Stimulated activated CD8-positive, alpha-beta memory T cell treated with anti-CD3 and anti-CD28 coated beads, Interleukin-2, amount 100 ng/mL, for 1 hour (primary cell): ENCODE data around the gene KCNQ1.

Source experiments
- DNase-seq, 2 donors: peaks; one replicate each; pipeline ENCODE4 v3.0.0-alpha.2; 2020; ENCODE audit warnings: low read depth in 2 of 2

Gene KCNQ1

DNA sequence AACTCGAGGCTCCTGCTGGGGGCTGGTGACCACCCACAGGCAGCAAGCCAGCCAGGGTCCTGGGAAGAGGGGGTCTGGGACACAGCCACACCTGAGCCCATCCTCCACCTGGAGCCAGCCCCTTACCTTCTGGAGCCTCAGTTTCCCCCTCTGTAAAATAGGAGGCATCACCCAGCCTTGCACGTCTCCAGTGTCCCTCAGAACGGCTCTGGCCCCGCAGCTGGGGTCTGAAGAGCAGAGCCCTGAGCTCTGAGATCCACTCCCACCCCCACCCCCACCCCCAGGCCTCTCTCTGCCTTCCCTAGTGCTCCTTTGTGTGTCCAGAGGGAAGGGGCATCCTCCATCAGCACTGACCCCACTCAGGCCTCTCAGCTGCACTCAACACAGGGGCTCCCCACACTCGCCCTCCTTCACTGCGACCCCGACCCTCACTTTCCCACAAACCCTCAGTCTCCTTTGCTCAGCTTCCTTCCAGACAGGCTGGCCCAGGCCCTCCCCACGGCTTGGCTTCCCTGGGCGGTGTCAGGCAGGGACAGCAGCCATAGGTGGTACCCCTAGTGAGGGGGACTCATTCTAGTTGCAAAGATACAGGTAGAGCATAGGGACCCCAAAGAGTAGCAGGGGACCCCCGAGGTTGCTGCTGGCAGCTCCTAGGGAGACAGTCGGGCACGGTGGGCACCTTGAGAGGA, 288.3 kb downstream of the KCNQ1 start:
- no peak for DNase-seq

DNA sequence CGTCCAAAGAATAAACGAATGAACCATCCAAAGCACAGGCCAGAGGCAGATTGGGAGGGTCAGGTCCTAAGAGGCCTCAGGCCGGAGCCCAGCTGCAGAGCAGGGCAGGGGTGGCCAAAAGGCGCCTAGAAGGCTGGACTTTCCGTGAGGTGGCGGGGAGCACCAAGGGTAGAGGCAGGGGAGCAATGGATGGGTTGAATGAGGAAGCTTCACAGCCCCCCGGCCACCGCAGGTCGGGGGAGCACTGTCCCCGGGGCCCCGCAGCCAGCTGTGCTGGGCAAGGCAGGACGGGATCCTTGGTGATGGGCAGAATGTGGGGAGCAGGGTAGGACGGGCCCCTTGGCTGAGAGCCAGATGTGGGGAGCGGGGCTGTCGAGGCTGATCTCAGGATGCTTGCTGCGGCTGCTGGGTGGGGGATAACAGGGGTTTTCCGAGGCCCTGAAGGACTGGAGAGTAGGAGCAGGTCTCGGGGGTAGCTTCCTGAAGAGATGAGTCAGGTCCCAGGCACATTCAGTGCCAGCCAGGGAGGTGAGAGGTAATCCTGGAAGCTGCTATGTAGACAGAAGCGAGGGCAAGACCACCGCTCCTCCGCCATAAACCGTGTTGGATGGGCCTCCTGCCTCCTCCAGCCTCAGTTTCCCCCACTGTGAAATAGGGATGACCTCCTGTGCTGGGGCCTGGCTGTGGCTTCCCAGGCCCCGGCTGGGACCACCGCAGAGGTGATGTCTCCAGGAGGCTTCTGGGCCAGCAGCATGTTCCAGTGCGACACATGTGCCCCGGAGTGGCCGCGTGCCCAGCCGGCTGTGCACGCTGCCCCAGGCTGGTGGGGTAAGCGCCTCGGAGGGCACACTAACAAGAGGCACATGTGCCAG, 289.6 kb downstream of the KCNQ1 start:
- DNase-seq: no peak

DNA sequence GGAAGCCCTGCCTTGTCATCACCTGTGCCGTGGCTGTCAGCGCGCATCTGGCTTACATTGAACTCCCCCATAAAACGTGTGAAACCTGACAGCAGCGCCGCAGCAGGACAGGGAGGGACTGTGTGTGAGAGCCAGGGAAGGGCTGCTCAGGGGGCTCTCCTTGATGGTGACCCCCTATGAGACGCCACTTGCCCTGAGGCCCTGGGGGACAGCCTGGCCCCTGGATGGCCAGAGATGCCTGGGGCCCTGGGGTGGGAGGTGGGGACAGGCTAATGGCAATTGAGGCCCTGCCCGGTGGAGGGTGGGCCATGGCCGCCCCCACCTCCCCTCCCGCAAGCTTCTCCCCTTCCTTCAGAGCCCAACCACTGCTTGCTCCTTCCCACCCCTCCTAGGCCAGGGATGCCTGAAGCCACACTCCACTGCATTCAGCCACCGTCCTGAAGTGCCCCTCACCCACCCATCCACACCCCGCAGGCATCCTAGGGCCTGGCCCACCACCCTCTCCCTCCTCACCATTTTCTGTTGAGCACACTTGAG, 290.3 kb downstream of the KCNQ1 start:
- no peak for DNase-seq

DNA sequence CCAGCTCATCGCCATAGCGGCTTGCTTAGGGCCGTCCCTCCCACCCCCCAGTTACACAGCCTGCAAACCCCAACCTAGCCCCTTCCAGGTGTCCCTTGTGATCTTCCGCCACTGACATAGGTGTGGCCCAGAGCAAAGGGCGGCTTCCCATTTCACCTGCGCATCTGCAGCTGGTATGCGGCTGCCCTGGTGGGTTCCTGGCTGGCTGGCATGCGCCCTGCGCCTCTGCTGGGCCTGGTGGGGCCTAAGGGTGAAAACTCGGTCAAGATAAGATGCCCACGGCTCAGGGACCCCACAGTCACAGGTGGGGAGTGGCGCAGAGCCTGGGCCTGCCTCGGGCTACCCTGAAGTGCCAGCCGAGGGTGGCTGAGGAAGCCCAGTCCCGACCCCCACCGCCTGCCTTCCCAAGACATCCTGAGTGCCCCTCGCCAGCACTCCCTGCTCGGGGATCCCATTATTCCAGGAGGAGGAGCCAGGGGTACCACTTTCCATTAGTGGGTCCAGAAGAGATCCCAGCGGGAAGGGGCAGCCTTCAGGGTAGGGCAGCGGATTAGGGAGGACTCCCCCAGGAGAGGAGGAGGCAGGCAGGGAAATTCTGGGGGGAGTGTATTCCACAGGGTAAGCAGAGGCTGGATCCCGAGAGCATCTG, 291.9 kb downstream of the KCNQ1 start:
- no peak for DNase-seq

DNA sequence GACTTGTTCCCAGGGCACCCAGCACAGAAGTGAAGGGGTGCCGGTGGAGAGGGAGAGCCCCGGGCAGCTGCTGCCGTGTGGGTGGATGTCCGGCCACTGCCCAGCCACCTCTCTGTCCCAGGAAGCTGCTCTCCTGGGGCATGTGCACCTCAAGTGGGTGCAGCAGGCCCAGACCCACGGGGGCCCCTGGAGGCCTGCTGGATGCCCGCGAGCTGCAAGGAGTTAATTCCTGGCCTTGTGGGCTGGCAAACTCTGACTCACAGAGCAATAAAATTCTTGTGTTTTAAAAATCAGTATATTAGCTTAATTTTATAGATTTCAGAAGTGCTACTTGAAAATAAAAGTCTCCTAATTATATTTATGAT, 292.4 kb downstream of the KCNQ1 start:
- no peak for DNase-seq

DNA sequence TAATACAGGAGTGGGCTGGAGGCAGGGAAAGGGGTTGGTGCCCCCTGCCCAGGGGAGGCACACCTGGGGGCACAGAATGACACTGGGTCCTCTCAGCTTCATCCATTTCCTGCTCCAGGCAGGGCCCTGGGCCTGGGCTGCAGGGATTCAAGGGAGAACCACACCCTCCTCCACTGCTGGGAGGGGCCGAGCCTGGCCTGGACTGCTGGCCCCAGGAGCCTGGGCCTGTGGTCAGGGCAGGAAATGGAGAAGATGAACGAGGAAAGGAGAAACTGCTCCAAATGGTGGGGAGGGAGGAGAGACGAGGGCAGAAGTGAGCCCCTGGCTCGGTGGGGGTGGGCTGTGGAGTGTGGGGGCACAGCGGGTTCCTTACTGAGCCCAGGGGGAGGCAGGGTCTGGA, 293.1 kb downstream of the KCNQ1 start:
- DNase-seq: no peak

DNA sequence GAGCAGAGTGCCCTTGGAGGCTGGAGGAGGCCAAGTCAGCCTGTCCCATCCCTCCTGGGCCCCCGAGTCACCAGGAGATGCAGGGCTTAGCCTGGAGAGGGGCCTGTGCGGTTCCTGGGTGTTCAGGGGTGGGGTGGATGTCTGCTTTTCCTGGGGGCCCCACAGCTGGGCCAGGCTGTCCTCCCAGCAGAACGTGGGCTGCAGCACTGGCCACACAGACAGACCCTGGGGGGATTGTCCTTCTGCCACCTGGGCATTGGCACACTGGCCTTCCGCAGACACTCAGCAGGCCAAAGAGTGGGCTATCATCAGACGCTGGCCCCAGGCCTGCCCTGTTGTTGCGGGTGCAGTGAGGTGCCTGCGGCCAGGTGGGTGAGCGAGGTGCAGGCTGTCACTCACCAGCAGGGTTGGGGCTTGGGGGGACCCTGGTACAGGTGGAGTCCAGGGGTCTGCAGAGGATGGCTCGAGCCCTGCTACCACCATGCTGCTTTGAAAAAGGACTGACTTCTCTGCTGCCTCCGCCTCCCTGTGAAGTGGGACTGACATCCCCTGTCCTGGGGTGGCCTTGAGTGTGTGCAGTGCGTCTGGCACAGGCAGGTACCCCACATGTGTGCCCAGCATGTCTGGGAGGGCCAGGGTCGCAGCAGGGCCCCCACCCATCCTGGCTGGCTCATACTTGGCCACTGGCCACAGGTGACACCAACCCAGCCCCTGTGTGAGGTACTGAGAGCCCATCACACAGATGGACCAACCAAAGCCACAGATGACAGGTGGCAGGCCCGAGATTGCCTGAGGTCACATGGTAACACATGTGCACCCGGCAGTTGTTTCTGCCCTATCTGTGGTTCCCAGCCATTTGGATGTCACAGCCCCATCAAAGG, 294.0 kb downstream of the KCNQ1 start:
- DNase-seq: no peak

DNA sequence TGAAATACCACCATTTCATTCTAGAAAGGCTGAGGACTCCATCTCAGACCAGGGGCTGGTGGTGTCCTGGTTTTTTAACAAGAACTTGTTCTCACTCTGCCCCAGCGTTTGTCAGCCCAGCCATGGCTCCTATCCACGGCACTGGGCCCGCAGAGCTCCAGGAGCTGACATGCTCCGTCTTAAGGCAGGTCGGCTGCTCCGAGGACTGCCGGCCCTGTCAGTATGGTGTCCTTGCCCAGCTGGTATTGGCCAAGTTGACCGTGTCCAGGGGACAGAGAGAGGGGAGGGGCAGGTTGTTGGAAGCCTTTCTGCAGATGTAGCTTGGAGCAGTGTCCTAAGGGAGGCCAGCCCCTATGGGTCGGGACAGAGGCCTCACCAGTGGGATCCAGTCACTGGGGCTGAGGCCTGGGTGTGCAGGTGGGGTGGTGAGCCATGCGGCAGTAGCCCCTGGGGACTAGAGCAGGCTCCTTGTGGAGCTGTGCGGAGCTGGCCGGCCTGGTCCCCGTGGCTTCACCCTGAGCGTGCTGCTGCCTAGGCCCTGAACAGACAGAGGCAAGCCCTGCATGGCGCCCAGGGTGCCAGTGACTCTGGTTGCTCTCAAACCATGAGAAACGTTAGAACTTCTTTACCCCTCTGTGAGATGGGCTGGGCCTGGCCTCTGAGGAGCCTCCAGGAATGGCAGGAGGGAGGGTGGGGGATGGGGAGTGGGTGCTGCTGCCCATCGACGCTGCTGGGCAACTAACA, 294.9 kb downstream of the KCNQ1 start:
- DNase-seq: no peak

DNA sequence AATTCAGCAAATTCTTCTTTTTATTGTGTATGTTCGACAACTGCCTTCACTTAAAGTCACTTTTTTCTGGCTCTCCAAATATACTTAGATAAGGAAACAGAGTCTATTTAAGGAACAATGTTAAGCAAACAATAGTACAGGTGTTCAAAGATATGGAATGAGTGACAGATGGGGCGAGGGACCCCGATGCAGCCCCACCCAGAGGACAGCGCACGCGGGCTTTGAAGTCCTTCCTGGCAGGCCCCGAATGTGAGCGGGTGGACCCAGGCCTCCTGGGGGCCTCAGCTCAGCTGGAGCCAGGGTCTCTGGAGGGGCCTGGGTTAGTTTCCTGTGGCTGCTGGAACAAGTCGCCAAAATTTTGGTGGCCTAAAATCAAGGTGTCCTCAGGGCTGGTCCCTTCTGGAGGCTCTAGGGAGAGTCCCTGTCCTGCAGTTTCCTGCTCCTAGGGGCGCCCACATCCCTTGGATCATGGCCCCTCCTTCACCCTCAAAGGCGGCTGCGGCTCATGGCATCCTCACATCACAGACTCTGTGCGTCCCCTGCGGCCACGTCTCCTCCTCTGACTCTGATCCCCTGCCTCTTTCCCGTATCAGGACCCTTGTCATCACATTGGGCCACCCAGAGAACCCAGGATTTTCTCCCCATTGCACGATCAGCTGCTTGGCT, 295.6 kb downstream of the KCNQ1 start:
- DNase-seq: no peak

DNA sequence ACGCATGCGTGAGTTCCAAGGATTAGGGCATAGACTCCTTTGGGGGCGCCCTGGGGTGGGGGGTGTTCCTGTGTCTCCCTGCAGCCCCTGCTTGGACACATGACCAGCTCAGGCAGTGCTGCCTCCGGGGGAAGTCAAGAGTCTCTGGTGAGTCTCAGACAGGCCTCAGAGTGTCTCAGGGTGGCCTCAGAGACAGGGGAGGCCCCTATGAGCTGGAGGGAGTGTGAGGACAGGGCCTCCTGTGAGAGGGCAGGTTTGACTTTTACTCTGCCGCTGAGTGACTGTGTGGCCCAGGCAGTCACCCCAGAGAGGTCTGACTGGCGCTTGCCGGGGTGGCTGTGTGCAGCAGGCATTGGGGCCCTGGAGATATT, 296.2 kb downstream of the KCNQ1 start:
- no peak for DNase-seq

DNA sequence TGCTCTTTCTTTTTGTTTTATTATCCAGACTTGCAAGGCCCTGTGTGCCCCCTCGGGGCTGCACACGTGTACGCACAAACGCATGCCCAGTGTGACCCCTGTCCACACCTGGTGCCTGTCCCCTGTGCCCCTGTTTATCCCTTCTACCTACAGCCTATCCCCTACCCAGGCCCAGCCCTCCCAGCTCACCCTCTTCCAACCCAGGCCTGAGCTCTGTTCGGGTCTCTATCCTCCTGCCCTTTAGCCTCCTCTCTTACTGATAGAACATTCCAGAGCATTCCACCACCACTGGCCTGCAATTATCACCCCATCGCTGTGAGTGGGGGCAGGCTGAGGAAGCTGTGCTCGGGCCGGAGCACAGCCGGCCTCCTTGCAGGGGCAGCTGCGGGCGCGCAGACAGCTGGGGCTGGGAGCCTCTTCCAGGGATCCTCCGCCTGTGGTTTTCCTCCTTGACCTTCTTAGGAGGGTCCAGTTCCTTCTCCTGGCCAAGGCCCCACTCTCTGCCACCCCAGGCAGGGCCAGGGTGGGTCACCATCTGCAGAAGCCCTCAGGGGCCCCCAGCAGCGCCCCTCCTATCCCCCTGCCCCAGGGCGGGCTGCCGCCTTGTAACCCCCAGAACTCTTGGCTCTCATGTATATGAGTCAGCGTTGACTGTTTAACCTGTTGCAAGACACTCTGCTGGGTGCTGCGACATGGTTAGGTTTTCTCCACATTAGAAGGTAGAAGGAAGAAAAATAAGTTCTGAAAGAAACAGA, 296.7 kb downstream of the KCNQ1 start:
- DNase-seq: no peak

DNA sequence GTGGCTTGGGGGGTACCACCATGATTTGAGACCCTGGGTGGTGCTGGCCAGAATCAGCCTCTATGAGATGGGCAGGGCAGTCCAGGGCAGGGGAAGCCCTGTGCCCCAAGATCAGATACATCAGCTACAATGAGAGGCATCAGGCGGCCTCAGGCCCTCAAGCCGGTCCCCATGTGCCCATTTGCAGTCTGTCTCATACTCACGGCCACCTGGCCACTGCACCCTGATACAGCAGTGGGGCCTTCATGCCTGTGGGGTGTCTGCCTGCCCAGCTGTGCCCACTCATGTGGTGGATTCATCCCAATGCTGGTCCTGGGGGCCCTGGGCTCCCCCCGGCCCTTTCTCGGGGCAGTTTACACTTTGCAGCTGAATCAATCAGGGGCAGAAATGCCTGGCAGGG, 297.4 kb downstream of the KCNQ1 start:
- DNase-seq: no peak

DNA sequence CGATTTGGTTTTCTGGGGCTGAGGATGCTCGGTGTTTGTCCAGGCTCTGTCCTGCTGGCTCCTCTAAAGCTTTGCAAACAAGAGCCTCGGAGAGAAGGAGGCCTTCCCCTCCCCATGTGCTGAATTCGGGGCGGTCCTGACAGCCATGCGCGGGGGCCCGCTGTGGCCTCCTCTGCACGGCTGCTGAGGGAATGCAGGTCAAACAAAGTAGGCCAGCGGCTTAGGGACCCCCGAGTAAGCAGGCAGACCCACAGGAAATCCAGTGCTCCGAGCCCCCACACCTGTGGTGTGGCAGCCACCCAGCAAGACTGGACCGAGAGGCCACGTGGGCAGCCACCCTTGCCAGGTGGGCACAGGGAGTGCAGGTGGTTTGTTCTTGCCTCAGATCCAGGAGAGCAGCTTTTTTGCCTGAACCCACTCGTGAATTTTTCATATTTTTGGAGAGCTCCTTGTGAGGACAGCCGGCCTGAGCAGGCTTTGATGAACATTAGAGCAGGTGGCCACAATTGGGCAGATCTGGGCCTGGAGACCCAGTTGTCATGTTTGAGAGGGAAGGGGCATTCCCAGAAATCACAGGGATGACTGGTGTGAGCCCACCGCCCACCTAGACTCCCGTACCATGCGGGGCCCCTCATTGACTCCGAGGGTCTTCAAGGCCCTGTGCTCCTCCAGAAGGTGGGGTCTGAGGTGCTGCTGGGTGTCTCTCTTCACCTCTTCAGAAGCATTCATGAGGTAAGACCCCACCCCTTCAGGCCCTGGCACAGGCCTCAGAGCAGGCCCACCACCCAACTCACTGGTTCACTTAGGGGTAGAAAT, 298.0 kb downstream of the KCNQ1 start:
- no peak for DNase-seq

DNA sequence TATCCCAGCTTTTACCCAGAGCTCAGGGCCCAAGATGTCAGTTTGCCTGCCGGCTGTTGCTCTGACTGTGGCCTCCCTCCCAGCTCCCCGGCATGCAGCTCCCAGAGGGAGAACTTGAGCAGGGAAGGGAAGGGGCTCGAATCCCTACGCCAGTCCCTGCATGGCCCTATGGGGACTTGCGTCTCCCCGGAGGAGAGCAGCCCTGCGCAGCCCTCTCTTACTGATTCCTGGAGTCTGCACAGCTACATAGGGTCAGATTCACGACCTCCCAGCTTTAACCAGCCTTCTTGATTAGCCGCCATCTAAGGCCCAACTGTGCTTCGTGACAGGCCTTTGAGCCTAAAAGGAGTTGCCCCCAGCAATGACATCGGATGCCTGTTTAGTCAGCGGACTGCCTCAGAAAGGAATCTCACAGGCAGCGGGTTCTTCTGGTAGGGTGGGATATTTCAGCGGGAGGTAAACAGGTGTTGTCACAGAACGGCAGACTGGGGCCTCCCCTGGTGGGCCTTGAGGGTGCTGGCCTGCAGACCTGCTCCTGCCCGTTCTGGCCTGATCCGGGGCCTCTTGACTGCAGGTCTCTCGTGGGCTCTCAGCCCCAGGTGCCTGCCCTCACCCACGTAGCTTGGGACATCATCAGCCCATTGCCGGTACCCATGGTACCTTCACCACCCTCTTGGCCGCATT, 298.8 kb downstream of the KCNQ1 start:
- no peak for DNase-seq

DNA sequence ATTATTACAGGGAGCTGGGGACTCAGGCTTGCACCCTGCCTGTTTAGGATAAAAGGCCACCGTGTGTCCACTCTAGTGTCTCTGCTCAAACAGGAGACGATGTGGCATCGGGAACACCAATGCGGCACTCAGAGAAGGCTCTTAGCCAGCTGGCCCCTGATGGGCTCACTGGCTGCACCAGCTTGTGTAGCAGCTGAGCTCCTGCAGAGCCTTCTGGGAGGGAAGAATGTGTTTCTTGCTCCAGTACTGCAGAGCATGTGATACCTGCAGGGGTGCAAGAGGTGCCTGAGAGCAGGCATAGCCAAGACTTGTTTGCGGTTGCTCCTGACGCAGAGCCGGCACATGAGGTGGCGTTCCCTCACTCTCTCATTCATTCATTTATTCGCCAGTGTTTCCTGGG, 299.4 kb downstream of the KCNQ1 start:
- no peak for DNase-seq

DNA sequence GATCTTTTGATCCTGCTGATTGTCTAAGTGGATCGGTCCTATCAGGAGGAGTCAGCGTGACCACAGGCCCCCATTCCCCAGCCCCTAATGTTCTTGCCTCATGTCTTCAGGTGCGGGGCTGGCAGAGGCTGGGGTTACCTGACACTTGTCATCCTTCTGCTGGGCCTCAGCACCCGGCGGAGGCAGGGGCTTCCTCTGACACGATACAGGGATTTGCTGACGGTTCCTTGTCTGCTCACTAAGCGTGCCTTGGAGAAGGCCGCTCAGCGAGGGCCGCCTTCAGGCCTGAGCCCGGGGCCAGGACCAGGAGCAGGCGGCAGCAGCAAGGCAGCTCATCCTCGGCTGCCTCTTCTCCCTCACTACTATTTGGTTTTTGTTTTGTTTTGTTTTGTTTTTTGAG, 300.7 kb downstream of the KCNQ1 start:
- DNase-seq: no peak

DNA sequence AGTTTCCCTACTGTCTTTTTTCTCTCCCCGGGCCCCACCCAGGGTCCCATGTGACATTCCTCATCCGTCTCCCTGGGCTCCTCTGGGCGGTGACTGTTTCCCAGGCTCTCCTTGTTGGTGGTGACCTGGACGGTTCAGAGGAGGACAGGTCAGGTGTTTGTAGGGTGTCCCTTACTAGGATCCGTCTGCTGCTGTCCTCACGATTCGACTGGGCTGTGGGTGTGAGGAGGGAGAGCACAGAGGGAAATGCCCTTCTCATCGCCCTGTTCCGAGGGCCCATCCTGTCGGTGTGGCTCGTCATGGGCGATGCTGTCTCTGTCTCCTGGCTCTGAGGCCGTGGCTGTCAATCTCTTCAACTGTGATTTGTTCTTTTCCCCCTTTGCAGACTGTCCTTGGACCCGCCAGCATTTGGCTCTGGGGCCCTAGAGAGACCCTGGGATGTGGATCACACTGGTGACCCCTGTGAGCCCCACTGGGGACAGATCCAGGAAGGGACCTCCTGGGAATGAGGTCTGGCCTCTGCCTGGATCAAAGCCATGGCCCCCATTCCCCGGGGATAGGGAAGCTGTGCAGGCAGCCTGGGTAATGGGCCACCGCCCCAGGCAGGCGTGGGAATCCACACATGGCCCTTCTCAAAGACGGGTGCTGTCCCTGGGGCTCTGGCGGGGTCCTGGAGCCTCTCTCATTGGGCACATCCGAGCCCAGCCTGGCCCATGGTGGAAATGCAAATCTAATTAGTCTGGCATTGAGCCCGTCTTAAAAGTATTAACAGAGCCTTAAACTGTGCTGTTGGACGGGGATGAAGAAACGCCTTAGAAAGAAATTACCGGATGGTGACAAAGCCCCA, 301.8 kb downstream of the KCNQ1 start:
- DNase-seq: no peak
